HG02610 (cell line): ENCODE results near the gene PCDHB10.
"Not testable (repeated sequence)": the region's sequence is repeated elsewhere in the genome, so short reads cannot be mapped to it uniquely, and the experiment has no call there.

Experiments used
- ATAC-seq: cut with Tn5 transposase; IDR thresholded peaks from one replicate; pipeline ENCODE4 v1.9.1; 2021; ENCODE audit warnings: mild to moderate bottlenecking, moderate library complexity; ENCODE audit not compliant: unreplicated experiment

The PCDHB10 gene

GRCh38 chr5:141192110-141192725 lies at the start of gene PCDHB10:
PCDHB10 (plus strand) TSS chr5:141192353; CDS start chr5:141192553, 200 bp downstream.
- no peak for ATAC-seq

- ATAC-seq: no peak
Observed at GRCh38 chr5:141149812-141150211, 42.3 kb upstream of the PCDHB10 start, which contains the start of gene PCDHB6. PCDHB6 (plus strand) TSS chr5:141150057; CDS start chr5:141150258, 201 bp downstream.

- ATAC-seq: no peak
Observed at GRCh38 chr5:141150224-141150992, 41.7 kb upstream of the PCDHB10 start.

- no peak for ATAC-seq
Observed at GRCh38 chr5:141150993-141151325, 41.2 kb upstream of the PCDHB10 start.

GRCh38 chr5:141151632-141152031 lies 40.5 kb upstream of the PCDHB10 start:
- ATAC-seq: not testable (repeated sequence)

- not testable (repeated sequence) for ATAC-seq
Observed at GRCh38 chr5:141152096-141152495, 40.1 kb upstream of the PCDHB10 start.

GRCh38 chr5:141155540-141156374 lies 36.4 kb upstream of the PCDHB10 start:
- ATAC-seq: no peak

GRCh38 chr5:141157356-141157755 lies 34.8 kb upstream of the PCDHB10 start:
- ATAC-seq: not testable (repeated sequence)

- not testable (repeated sequence) for ATAC-seq
Observed at GRCh38 chr5:141157901-141158300, 34.3 kb upstream of the PCDHB10 start.

GRCh38 chr5:141172381-141173204 lies 19.6 kb upstream of the PCDHB10 start, which contains the start of gene PCDHB7:
PCDHB7 (plus strand) TSS chr5:141172644; CDS start chr5:141172836, 192 bp downstream.
- ATAC-seq: no peak

- not testable (repeated sequence) for ATAC-seq
Observed at GRCh38 chr5:141174291-141175104, 17.7 kb upstream of the PCDHB10 start.

- no peak for ATAC-seq
Observed at GRCh38 chr5:141175933-141176332, 16.2 kb upstream of the PCDHB10 start.

GRCh38 chr5:141177577-141178191 lies 14.5 kb upstream of the PCDHB10 start, which contains the start of gene PCDHB8:
PCDHB8 (plus strand) TSS chr5:141177790; CDS start chr5:141178035, 245 bp downstream.
- not testable (repeated sequence) for ATAC-seq

- not testable (repeated sequence) for ATAC-seq
Observed at GRCh38 chr5:141179371-141179770, 12.8 kb upstream of the PCDHB10 start.

- ATAC-seq: not testable (repeated sequence)
Observed at GRCh38 chr5:141179876-141180275, 12.3 kb upstream of the PCDHB10 start.

- ATAC-seq: no peak
Observed at GRCh38 chr5:141180313-141180712, 11.8 kb upstream of the PCDHB10 start.

GRCh38 chr5:141182248-141182647 lies 9.9 kb upstream of the PCDHB10 start, which contains the start of gene PCDHB16:
PCDHB16 (plus strand) TSS chr5:141182387; CDS start chr5:141182560, 173 bp downstream.
- ATAC-seq: no peak

GRCh38 chr5:141184117-141184855 lies 7.9 kb upstream of the PCDHB10 start:
- ATAC-seq: not testable (repeated sequence)
